Measurements from ENCODE around the gene LAMB3. TPM values are rescaled to one million over a fixed set of nuclear protein-coding genes. Genes with fewer than 3 reads are reported as not detected.
A peak's percentile ranks its signal among the peaks of the same experiment; 100 is the strongest.
"Not testable (repeated sequence)": the region's sequence is repeated elsewhere in the genome, so short reads cannot be mapped to it uniquely, and the experiment has no call there.

The LAMB3 gene
- total RNA-seq (ENCODE audit: low replicate concordance), result 17.0 and 47.3 TPM in 2 replicates
- long read RNA-seq, full-length matches to known transcripts, result 36 of 69 reads
- long read RNA-seq, partial matches to known transcripts, result 26 of 69 reads
- long read RNA-seq, other reads (novel, unspliced or antisense), result 7 of 69 reads

DNA sequence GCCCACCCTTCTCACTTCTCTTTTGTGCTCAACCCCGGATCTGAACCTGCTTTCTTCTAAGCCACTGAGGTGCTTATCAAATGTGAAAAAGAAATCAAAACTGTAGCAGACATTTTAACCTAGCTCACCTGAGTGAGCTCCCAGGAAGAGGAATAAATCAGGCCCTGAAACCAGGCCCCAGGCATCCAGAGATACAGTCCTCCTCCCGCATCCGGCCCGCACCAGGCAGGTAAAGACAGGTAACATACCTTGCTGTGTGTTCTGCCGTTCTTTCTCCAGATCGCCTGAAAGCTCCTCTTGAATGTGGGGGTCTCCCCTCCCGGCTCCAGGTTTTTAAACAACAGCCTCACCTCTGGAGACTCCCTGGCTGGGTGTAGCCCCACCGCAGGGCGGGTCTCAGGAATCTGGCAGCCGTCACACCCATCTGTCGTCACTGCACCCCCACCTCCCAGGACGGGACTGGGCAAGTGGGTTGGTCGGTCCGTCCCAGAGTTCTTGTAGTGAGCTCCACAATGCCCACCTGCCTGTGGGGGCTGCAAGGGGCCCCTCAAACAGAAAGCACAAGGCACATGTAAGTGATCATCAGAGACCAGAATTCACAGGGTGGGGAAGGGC is at the start of gene LAMB3:
Gene LAMB3 (minus strand): TSS at position 305 of the 615 bp plus-strand sequence. CDS start 1,481 bp downstream, outside the sequence.
- Mint-ChIP-seq H3K36me3 (no peaks in the 10 kb centered on the region), H3K9me3 (peaks cover 4% of the 10 kb centered on the region), H3K4me1 (ENCODE audit: unreplicated experiment) (peaks cover 37% of the 10 kb centered on the region), H3K27ac (peak within 1 kb of the TSS; percentile 95), H3K27me3 (peaks cover 22% of the 10 kb centered on the region), H3K4me3 (peak within 1 kb of the TSS; percentile 86)
- TF ChIP-seq CTCF (conservative IDR thresholded peaks at IDR 0.05), result no peak
- no peak for DNase-seq (ENCODE audit: extremely low spot score, unreplicated experiment)

DNA sequence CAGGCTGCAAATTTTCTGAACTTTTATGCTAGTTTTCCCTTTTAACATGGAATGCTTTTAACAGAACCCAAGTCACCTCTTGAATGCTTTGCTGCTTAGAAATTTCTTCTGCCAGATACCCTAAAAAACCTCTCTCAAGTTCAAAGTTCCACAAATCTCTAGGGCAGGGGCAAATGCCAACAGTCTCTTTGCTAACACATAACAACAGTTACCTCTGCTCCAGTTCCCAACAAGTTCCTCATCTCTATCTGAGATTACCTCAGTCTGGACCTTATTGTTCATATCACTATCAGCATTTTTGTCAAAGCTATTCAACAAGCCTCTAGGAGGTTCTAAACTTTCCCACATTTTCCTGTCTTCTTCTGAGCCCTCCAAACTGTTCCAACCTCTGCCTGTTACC is 48.5 kb upstream of the LAMB3 start:
- H3K36me3 Mint-ChIP-seq; H3K4me3 Mint-ChIP-seq; DNase-seq (ENCODE audit: extremely low spot score, unreplicated experiment); H3K4me1 Mint-ChIP-seq (ENCODE audit: unreplicated experiment); H3K27ac Mint-ChIP-seq; H3K9me3 Mint-ChIP-seq: not testable (repeated sequence)
- H3K27me3 Mint-ChIP-seq, result peaks cover 25% of the 10 kb centered on the region

DNA sequence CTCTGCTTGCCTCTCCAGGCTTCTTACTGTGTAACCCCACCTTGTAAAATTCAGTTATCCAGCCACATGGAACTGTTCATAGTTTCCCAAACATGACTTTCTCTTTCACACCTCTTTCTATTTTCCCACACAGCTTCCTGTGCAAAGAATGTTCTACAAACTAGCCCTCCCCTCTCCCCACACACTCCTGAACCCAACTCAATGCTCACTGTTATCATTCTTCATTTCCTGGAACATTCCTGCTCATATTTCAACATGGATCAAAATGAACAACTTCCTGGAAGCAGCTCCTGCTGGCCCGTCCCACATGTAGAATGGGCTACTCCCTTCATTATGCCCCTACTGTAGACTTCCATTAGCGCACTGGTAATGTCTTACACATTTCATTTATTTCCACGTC is 44.9 kb upstream of the LAMB3 start:
- H3K36me3 Mint-ChIP-seq, result no peaks in the 10 kb centered on the region
- no peak for DNase-seq (ENCODE audit: extremely low spot score, unreplicated experiment)
- H3K27me3 Mint-ChIP-seq, result peaks cover 43% of the 10 kb centered on the region
- peaks cover 12% of the 10 kb centered on the region for H3K4me1 Mint-ChIP-seq (ENCODE audit: unreplicated experiment)
- H3K27ac Mint-ChIP-seq, result no peak overlapping the region
- no peak for TF ChIP-seq CTCF (conservative IDR thresholded peaks at IDR 0.05)
- H3K4me3 Mint-ChIP-seq, result no peak overlapping the region
- H3K9me3 Mint-ChIP-seq, result peaks cover 4% of the 10 kb centered on the region

DNA sequence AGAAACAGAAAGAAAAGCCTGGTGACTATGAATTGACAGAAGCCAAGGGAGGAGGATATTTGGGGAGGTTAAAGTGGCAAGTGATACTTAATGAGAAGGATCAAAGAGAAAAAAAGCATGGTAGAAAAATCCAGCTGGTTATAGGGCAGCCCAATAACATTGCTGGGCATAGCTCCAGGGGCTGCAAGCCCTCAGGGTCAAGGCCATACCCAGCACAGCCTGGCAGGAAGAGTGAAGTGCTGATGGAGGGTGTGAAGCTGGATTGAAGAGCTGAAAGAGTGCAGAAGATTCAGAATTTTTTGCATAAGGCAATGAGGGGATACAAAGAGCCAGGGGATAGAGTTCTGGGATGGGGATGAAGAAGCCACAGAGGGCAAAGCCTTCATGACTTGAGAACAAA is 44.4 kb upstream of the LAMB3 start:
- Mint-ChIP-seq H3K9me3 (peaks cover 4% of the 10 kb centered on the region), H3K4me1 (ENCODE audit: unreplicated experiment) (peaks cover 13% of the 10 kb centered on the region), H3K27ac (no peak overlapping the region), H3K27me3 (peaks cover 41% of the 10 kb centered on the region), H3K36me3 (no peaks in the 10 kb centered on the region), H3K4me3 (no peak overlapping the region)
- TF ChIP-seq CTCF (conservative IDR thresholded peaks at IDR 0.05), result no peak
- DNase-seq (ENCODE audit: extremely low spot score, unreplicated experiment), result no peak

DNA sequence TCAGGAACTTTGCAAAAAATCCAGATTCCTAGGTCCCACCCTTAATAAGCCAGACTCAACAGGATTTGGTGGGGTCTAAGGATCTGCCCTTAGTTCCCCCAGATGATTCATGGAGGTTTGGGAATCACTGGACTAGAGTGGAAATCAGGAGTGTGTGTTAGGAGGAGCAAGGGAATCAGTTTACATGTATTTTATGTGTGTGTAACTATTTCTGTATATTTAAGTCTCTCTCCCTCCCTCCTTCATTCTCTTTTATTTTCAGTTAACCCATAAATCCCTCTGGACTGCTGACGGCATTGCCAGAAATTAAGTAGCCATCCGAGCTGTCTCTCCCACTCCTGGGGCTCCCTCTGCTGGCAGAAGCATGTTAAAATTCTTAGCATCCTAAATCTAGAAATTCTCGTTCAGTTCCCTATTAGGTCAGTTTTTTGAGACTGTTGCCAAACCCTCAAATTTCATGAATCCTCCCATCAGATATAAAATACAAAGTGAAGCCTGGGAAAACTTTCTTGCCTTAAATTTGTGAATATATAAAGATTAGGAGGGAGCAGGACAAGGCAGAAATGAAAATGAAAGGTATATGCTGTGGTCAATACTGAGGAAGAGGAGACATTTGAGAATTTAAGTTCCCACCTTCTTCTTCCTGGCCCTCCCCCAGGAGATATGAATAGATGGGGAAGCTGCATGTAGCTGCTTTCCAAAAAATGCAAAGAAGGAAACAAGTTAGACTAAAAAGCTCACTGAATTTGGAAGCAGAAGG is 40.7 kb upstream of the LAMB3 start:
- peaks cover 35% of the 10 kb centered on the region for H3K27me3 Mint-ChIP-seq
- DNase-seq (ENCODE audit: extremely low spot score, unreplicated experiment), result peak; percentile 73
- TF ChIP-seq CTCF (conservative IDR thresholded peaks at IDR 0.05), result peak; percentile 95

DNA sequence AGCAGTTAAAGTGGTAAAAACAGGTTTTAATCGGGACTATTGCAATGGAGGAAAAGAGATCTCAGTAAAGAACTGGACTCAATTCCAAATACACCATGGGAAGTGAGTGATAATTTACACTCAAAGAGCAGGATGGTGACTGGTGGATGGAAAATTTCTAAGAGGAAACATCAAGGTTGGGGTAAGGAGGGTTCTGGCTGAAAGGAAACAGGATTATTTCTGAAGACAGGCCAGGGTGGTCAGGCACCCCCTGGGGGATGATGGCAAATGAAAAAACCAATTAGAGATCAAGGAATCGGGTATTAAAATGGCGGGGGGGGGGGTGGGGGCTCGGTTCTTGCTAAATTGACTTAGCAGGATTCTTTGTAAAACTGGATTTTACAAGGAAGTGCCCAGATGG is 40.1 kb upstream of the LAMB3 start:
- no peak for DNase-seq (ENCODE audit: extremely low spot score, unreplicated experiment)
- TF ChIP-seq CTCF (conservative IDR thresholded peaks at IDR 0.05), result no peak
- Mint-ChIP-seq H3K4me3 (no peak overlapping the region), H3K27ac (no peak overlapping the region), H3K36me3 (no peaks in the 10 kb centered on the region), H3K9me3 (peaks cover 3% of the 10 kb centered on the region), H3K27me3 (peaks cover 34% of the 10 kb centered on the region), H3K4me1 (ENCODE audit: unreplicated experiment) (peaks cover 12% of the 10 kb centered on the region)

More for the DNA sequence above, 40.7 kb upstream of the LAMB3 start:
- Mint-ChIP-seq H3K4me1 (ENCODE audit: unreplicated experiment) (peaks cover 13% of the 10 kb centered on the region), H3K9me3 (peaks cover 4% of the 10 kb centered on the region), H3K36me3 (no peaks in the 10 kb centered on the region), H3K4me3 (peak overlapping the region; percentile 8), H3K27ac (peak overlapping the region; percentile 25)

All from type B pancreatic cell (in vitro differentiated cells).